Measurements from ENCODE around the gene SP6. TPM values are rescaled to one million over a fixed set of nuclear protein-coding genes. Genes with fewer than 3 reads are reported as not detected.

Gene SP6
- total RNA-seq, 4 donors from 2014 or later, result 0.56 to 5.9 (median 0.96) TPM

- DNase-seq, result no peak
- TF ChIP-seq CTCF (IDR thresholded peaks at IDR 0.05), result no peak
- no peak for TF ChIP-seq POLR2A (IDR thresholded peaks at IDR 0.05)
- H3K27ac ChIP-seq, result no peak overlapping the region
- intact Hi-C loops (cut with DNase I), result loop anchor here (10.0 kb wide), 1 partner anchor 140 kb away; no protein-coding TSS in a partner anchor
- 62 to 66% methylated on average over 3 of the region's 3 CpGs for WGBS, 2 donors
- H3K9me3 ChIP-seq, result no peaks in the 10 kb centered on the region
- peaks cover 16 to 22% of the 10 kb centered on the region in 2 donors for H3K36me3 ChIP-seq
- H3K4me3 ChIP-seq (replicated peaks in 1 of 3), result no peak overlapping the region
- H3K27me3 ChIP-seq, result no peaks in the 10 kb centered on the region
- H3K4me1 ChIP-seq, result peaks cover 0 to 2% of the 10 kb centered on the region in 2 donors
Observed at GRCh38 chr17:47804461-47804860, 46.5 kb downstream of the SP6 start.

- Histone ChIP-seq H3K36me3 (peaks cover 12 to 15% of the 10 kb centered on the region in 2 donors), H3K27me3 (no peaks in the 10 kb centered on the region), H3K4me1 (no peaks in the 10 kb centered on the region), H3K9me3 (no peaks in the 10 kb centered on the region), H3K4me3 (replicated peaks in 1 of 3) (no peak overlapping the region), H3K27ac (no peak overlapping the region)
- intact Hi-C loops (cut with DNase I), result loop anchor here (10.0 kb wide), 1 partner anchor 139 kb away; no protein-coding TSS in a partner anchor
- TF ChIP-seq POLR2A (IDR thresholded peaks at IDR 0.05) (no peak), CTCF (IDR thresholded peaks at IDR 0.05) (no peak)
- DNase-seq, result no peak
- WGBS, 2 donors, result 70 to 76% methylated on average over 6 of the region's 6 CpGs
Observed at GRCh38 chr17:47803751-47804150, 47.2 kb downstream of the SP6 start.

- peaks cover 7 to 11% of the 10 kb centered on the region in 2 donors for H3K36me3 ChIP-seq
- no peak for TF ChIP-seq POLR2A (IDR thresholded peaks at IDR 0.05)
- TF ChIP-seq CTCF (IDR thresholded peaks at IDR 0.05), result no peak
- 66 to 70% methylated on average over 5 of the region's 5 CpGs for WGBS, 2 donors
- H3K27ac ChIP-seq, result no peak overlapping the region
- H3K9me3 ChIP-seq, result no peaks in the 10 kb centered on the region
- intact Hi-C loops (cut with DNase I), result loop anchor here (10.0 kb wide), 1 partner anchor 138 kb away; no protein-coding TSS in a partner anchor
- no peak for DNase-seq
- H3K4me3 ChIP-seq (replicated peaks in 1 of 3), result no peak overlapping the region
- no peaks in the 10 kb centered on the region for H3K4me1 ChIP-seq
- no peaks in the 10 kb centered on the region for H3K27me3 ChIP-seq
Observed at GRCh38 chr17:47803201-47803600, 47.8 kb downstream of the SP6 start.

GRCh38 chr17:47802341-47803022, 48.5 kb downstream of the SP6 start:
- 26 to 39% methylated on average over 9 of the region's 9 CpGs for WGBS, 2 donors
- intact Hi-C loops (cut with DNase I), result loop anchor here (10.0 kb wide), 1 partner anchor 138 kb away; no protein-coding TSS in a partner anchor

More at GRCh38 chr17:47802341-47803022, 48.5 kb downstream of the SP6 start:
- TF ChIP-seq CTCF (IDR thresholded peaks at IDR 0.05) (peak in 4 of 6 experiments; percentile 36 to 64 (median 46)), POLR2A (IDR thresholded peaks at IDR 0.05) (no peak)
- H3K27ac ChIP-seq, result no peak overlapping the region
- H3K27me3 ChIP-seq, result no peaks in the 10 kb centered on the region
- no peak overlapping the region for H3K4me3 ChIP-seq (replicated peaks in 1 of 3)
- DNase-seq, result peak; percentile 52 to 53
- H3K36me3 ChIP-seq, result peaks cover 0 to 3% of the 10 kb centered on the region in 2 donors
- no peaks in the 10 kb centered on the region for H3K9me3 ChIP-seq
- H3K4me1 ChIP-seq, result no peaks in the 10 kb centered on the region

All from thyroid gland (tissue), 4 donors.